WTC11 (cell line): ENCODE data around the gene OR2H2. TPM values are rescaled to one million over a fixed set of nuclear protein-coding genes. Genes with fewer than 3 reads are reported as not detected.

ENCODE experiments used
- ATAC-seq: fragments of 200-7000 bp; cut with Tn5 transposase; 2 replicates; pipeline ENCODE4 v1.10.0; 2021; ENCODE audit warnings: mild to moderate bottlenecking, moderate library complexity
- CTCF ChIA-PET: fragments of 300-600 bp; sonication (Branson Sonifier 250); formaldehyde crosslinking; loops from one replicate; lab custom pipeline; 2021; ENCODE audit warnings: antibody characterized with exemption; lab: Charles Lee
- POLR2A ChIA-PET: fragments of 350-600 bp; sonication (Branson Sonifier 250); formaldehyde crosslinking; loops from one replicate; lab custom pipeline; 2021; ENCODE audit warnings: antibody characterized with exemption; lab: Charles Lee
- DNase-seq: peaks from one replicate; pipeline ENCODE4 v3.0.0; 2021; ENCODE audit warnings: low spot score
- H3K27ac Mint-ChIP-seq: 2 replicates; pipeline ENCODE4 v1.8.0; 2021; ENCODE audit warnings: mixed read lengths
- H3K27me3 Mint-ChIP-seq: 2 replicates; pipeline ENCODE4 v1.8.0; 2021; ENCODE audit warnings: low read depth, mild to moderate bottlenecking, moderate library complexity, mixed read lengths
- H3K36me3 Mint-ChIP-seq: 2 replicates; pipeline ENCODE4 v1.8.0; 2021; ENCODE audit warnings: mixed read lengths
- H3K4me1 Mint-ChIP-seq: 2 replicates; pipeline ENCODE4 v1.8.0; 2022; ENCODE audit warnings: mixed read lengths
- H3K4me3 Mint-ChIP-seq: 2 replicates; pipeline ENCODE4 v1.8.0; 2021; ENCODE audit warnings: mild to moderate bottlenecking, moderate library complexity, mixed read lengths
- H3K9me3 Mint-ChIP-seq: 2 replicates; pipeline ENCODE4 v1.8.0; 2021; ENCODE audit warnings: mixed read lengths
- AR ChIP-seq: fragments of 250-450 bp; sonication (Bioruptor Pico); IDR thresholded peaks from 2 replicates; pipeline ENCODE4 v1.9.0; 2021; ENCODE audit warnings: mild to moderate bottlenecking
- CREM ChIP-seq: sonication (generic); formaldehyde crosslinking; IDR thresholded peaks from 2 replicates; pipeline ENCODE4 v1.8.1; 2022; ENCODE audit warnings: mild to moderate bottlenecking, missing genetic modification reagents, moderate library complexity
- E2F5 ChIP-seq: sonication (generic); formaldehyde crosslinking; IDR thresholded peaks from 2 replicates; pipeline ENCODE4 v1.8.1; 2022; ENCODE audit warnings: mild to moderate bottlenecking, moderate library complexity, missing genetic modification reagents
- HMGA2 ChIP-seq: fragments of 250-450 bp; sonication (Bioruptor Pico); IDR thresholded peaks from 2 replicates; pipeline ENCODE4 v1.4.0; 2021; ENCODE audit warnings: mild to moderate bottlenecking, moderate library complexity
- IRF2 ChIP-seq: sonication (generic); formaldehyde crosslinking; IDR thresholded peaks from 2 replicates; pipeline ENCODE4 v1.8.0; 2022; ENCODE audit warnings: low read depth, missing genetic modification reagents, borderline replicate concordance
- MYBL2 ChIP-seq: sonication (generic); formaldehyde crosslinking; IDR thresholded peaks from 2 replicates; pipeline ENCODE4 v1.8.1; 2023; ENCODE audit warnings: mild to moderate bottlenecking, moderate library complexity, missing genetic modification reagents
- PREB ChIP-seq: sonication (generic); formaldehyde crosslinking; IDR thresholded peaks from 2 replicates; pipeline ENCODE4 v1.8.1; 2022; ENCODE audit warnings: mild to moderate bottlenecking, missing genetic modification reagents, moderate library complexity, borderline replicate concordance
- PRRX2 ChIP-seq: fragments of 250-450 bp; sonication (Bioruptor Pico); IDR thresholded peaks from 2 replicates; pipeline ENCODE4 v1.8.0; 2021; ENCODE audit warnings: mild to moderate bottlenecking
- SP1 ChIP-seq: sonication (generic); formaldehyde crosslinking; conservative IDR thresholded peaks from 2 replicates; pipeline ENCODE4 v1.8.1; 2022; ENCODE audit warnings: missing genetic modification reagents
- total RNA-seq: library from RNA; stranded (reverse); gene quantifications from 3 replicates; pipeline ENCODE4 v1.2.3, GENCODE V29; 2021

Gene OR2H2
- total RNA-seq, 1 experiment from 2014 or later = not detected

- TF ChIP-seq PREB (CRISPR knock-in tag) (no peak), IRF2 (CRISPR knock-in tag) (no peak)
Observed at GRCh38 chr6:29632789-29633533, 48.0 kb downstream of the OR2H2 start, which contains the start of gene GABBR1 (continued).

GRCh38 chr6:29633534-29633905 lies 48.6 kb downstream of the OR2H2 start:
- Mint-ChIP-seq H3K4me3 (peak overlapping the region; percentile 84), H3K27ac (peak overlapping the region; percentile 79), H3K9me3 (no peaks in the 10 kb centered on the region), H3K4me1 (peaks cover 63% of the 10 kb centered on the region), H3K27me3 (no peaks in the 10 kb centered on the region), H3K36me3 (no peaks in the 10 kb centered on the region)
- TF ChIP-seq CREM (no peak), AR (CRISPR knock-in tag) (no peak), MYBL2 (CRISPR knock-in tag) (0 out of 2 replicates have a peak, but pooled peaks have one; percentile 5), E2F5 (no peak), PRRX2 (CRISPR knock-in tag) (0 out of 2 replicates have a peak, but pooled peaks have one; percentile 44)
- POLR2A ChIA-PET = interaction anchor here (0.6 to 1.8 kb wide), 6 partner anchors 9 to 433 kb away, joined by 3 to 16 read pairs (median 4); no protein-coding TSS in a partner anchor
- DNase-seq (no peak), ATAC-seq (no peak)
- CTCF ChIA-PET = interaction anchor here (1.1 to 2.2 kb wide), 12 partner anchors 8 to 105 kb away, joined by 3 to 43 read pairs (median 4); no protein-coding TSS in a partner anchor

GRCh38 chr6:29637247-29637646 lies 52.3 kb downstream of the OR2H2 start:
- H3K4me1 Mint-ChIP-seq = peaks cover 52% of the 10 kb centered on the region
- TF ChIP-seq SP1 (no peak), HMGA2 (CRISPR knock-in tag) (peak; percentile 91)
- ATAC-seq (no peak), DNase-seq (no peak)
- H3K4me3 Mint-ChIP-seq = no peak overlapping the region
- ChIA-PET CTCF (interaction anchor here (2.4 to 6.3 kb wide), 2 partner anchors 13 to 16 kb away, joined by 11 to 74 read pairs; no protein-coding TSS in a partner anchor), POLR2A (no interaction called here)
- H3K27ac Mint-ChIP-seq = no peak overlapping the region
- no peaks in the 10 kb centered on the region for H3K9me3 Mint-ChIP-seq
- no peaks in the 10 kb centered on the region for H3K36me3 Mint-ChIP-seq
- no peaks in the 10 kb centered on the region for H3K27me3 Mint-ChIP-seq

Other genes starting within 250 kb of the OR2H2 start
- gene OR5V1, start 216.3 kb upstream of the OR2H2 start, total RNA-seq = not detected in 3 replicates
- gene OR12D3, start 209.8 kb upstream of the OR2H2 start, total RNA-seq = not detected in 3 replicates
- gene OR12D2, start 189.5 kb upstream of the OR2H2 start, total RNA-seq = not detected in 3 replicates
- gene OR12D1, start 170.2 kb upstream of the OR2H2 start, total RNA-seq = not detected in 3 replicates
- gene OR10C1, start 145.8 kb upstream of the OR2H2 start, total RNA-seq = not detected in 3 replicates
- gene OR11A1, start 128.1 kb upstream of the OR2H2 start, total RNA-seq = not detected in 3 replicates
- not detected in 3 replicates for gene OR2H1, start 128.0 kb upstream of the OR2H2 start, total RNA-seq
- gene MAS1L, start 97.2 kb upstream of the OR2H2 start, total RNA-seq = not detected in 3 replicates
- gene UBD, start 25.4 kb upstream of the OR2H2 start, total RNA-seq = 0.15 TPM in 1 of 3 replicates, not detected in the others
- 82.5 to 107 TPM (median 83.0 TPM) in 3 replicates for gene GABBR1, start 48.1 kb downstream of the OR2H2 start, total RNA-seq
- 0.55 to 1.2 TPM (median 0.57 TPM) in 3 replicates for gene MOG, start 72.0 kb downstream of the OR2H2 start, total RNA-seq
- 6.0 to 6.4 TPM (median 6.2 TPM) in 3 replicates for gene ZFP57, start 96.0 kb downstream of the OR2H2 start, total RNA-seq
- 7.5 to 11.8 TPM (median 11.2 TPM) in 3 replicates for gene HLA-F, start 138.3 kb downstream of the OR2H2 start, total RNA-seq
- gene HLA-G, start 242.7 kb downstream of the OR2H2 start, total RNA-seq = 1.1 to 1.7 TPM (median 1.4 TPM) in 3 replicates